Measurements from ENCODE around the gene STAB2.

STAB2 gene

GRCh38 chr12:103755425-103755824 is 168.4 kb downstream of the STAB2 start:
- DNase-seq: no peak

DNA sequence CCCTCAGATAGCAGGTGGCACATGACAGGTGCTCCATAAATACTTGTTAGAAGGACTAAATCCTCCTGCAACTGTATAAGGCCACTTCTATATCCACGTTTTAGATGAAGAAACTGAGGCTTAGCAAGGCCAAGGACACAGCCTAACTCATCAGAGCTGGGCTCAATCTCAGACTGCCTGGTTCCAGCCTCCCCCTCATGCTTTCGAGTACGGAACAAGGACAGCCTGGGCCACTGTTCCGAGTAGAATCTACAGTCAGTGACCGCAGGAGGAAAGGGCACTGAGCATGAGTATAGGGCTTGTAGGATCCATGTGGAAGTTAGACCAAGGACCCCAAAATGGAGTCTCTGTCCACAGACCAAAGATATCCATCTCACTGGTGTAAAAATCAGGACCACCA is 169.4 kb downstream of the STAB2 start:
- no peak for DNase-seq

GRCh38 chr12:103757248-103757647 is 170.2 kb downstream of the STAB2 start:
- DNase-seq: no peak

DNA sequence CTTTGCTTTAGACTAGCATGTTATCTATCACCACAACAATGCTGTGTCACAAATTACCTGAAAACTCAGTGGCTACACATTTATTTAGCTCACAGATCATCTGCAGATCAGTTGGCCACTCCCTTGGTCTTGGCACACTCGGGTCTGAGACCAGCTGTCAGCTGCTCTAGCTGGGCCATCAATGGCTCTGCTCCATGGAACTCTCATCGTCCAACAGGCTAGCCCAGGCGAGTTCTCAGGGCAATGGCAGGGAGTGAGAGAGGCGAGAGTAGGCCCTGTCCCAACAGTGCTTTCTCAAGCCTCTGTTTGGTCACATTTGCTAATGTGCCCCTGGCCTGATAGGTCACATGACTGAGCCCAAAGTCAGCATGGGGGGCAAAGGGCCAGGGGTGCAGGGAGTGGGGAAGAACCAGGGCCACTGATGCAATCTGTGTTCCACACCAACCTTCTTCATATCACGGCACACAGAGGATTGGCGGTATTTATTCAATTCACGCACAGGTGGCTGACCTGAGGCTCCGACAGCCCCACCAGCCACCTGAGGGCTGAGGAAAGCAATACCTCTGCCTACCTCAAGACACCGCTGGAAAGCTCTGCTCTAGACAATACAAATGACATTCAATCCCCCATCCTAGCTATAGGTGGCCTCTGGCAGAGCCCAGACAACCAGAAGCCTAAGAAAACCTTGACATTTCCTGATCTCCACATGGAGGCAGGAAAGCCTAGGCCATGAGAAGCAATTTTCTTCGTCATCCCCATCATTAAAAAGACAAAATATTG is 171.4 kb downstream of the STAB2 start:
- no peak for DNase-seq

- DNase-seq: no peak
Measured at GRCh38 chr12:103762473-103762872, 175.4 kb downstream of the STAB2 start.

- no peak for DNase-seq
Measured at GRCh38 chr12:103765322-103765721, 178.2 kb downstream of the STAB2 start.

DNA sequence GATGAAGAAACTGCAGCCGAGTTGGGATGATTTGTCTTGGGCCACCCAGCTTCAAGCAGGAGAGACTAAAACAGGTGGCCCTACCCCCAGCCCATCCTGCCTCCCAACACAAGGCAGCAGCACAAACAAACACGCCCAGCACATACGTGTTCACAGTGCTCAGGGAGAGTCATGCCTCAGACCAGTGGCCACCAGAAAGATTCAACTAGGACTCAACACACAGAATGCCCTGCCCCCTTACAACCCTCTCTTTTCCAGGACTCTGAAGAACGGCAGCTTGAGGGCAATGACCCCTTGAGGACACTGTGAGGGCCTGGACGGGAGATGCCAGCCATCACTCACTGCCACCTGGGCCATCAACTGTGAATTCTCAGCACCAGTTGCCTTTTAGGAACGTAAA is 179.0 kb downstream of the STAB2 start:
- no peak for DNase-seq

DNA sequence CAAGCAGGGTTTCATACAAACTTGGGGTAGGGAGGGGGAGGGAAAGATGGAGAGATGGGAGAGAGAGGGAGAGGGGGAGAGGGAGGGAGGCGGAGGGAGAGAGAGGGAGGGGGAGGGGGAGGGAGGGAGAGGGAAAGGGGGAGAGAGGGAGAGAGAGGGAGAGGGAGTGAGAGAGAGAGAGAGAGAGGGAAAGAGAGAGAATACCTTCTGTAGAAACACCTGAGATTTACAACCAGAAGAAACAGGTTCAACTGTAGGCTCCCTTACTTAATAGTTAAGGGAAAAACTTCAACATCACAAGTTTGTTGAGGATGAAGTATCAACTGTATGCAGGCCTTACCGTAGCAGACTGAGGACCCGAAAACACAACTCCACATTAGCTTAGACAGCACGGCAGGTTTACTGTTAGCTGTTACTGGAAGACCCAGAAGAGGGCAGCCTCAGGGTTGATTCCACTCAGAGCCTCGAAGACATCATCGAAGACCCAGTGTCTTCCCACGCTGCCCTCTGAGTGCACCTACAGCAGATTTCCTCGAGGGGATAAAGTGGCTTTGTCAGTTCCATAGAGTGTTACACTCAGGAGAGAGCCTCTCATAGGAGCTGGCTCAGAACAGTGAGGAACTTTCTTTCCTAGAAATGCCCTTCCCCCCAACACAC is 181.5 kb downstream of the STAB2 start:
- DNase-seq: no peak

DNA sequence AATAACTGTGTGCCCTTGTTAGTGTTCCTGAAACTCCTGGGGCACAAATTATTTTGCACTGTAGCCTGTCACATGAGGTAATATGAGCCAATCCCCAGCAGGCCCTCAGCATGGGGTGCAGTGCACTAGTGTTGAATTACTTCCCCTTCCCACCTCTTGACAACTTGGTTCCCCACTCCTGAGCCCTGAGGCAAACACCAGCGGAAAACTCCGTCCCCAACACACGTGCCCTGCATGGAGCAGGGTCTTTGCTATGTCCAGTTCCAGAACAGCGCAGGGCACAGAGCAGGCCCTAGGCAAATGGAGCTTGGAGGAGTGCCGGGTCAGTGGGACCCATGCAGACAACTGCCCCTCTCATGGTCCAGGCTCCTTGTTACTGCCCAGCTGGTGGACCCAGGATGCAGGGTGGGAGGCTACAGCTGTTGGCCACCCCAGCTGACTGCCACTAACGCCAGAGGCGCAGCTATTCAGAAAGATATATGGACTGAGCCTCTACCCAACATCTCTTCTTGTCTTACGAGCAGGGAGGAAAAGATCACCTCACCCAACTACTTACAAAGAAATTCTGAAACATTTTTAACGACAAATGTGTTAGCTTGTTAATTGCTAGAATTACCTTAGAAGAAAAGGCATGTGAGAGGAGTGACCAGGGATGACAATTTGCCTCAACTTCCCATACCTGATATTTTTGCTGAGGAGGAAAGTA is 182.3 kb downstream of the STAB2 start:
- DNase-seq: no peak

- no peak for DNase-seq
Measured at GRCh38 chr12:103771466-103771865, 184.4 kb downstream of the STAB2 start.

DNA sequence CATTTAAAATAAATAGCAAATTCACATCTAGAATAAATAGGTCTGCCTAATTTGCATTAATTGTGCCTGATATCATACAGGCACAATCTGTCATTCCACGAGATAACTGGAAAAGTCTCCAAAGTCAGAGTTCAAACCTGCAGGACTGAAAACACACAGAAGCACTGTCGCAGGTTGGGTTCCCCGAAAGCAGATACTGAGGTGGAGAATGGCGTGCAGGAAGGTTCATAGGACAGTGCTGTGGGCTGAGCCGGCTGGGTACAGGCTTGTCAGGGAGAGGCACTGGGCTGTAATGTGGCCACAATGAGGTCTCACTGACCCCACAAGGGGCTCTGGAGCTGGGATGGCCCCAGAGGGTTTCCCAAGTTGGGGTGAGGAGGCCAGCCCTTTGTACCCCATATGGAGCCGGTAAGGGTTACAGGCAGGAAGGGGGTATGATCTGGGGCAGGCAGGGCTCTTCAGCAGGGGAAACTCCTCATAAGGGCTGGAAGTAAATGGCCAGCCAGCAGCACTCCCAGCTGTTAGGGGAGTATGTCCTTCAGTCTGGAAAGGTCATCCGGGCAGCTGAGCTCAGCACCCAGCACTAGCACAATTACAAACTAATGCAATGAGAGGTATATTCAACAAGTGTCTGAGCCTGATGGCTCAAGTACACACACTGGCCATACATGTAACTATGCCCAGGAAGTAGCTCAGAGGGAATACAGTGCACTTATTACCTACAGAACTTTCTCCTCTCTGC is 185.5 kb downstream of the STAB2 start:
- DNase-seq: no peak

DNA sequence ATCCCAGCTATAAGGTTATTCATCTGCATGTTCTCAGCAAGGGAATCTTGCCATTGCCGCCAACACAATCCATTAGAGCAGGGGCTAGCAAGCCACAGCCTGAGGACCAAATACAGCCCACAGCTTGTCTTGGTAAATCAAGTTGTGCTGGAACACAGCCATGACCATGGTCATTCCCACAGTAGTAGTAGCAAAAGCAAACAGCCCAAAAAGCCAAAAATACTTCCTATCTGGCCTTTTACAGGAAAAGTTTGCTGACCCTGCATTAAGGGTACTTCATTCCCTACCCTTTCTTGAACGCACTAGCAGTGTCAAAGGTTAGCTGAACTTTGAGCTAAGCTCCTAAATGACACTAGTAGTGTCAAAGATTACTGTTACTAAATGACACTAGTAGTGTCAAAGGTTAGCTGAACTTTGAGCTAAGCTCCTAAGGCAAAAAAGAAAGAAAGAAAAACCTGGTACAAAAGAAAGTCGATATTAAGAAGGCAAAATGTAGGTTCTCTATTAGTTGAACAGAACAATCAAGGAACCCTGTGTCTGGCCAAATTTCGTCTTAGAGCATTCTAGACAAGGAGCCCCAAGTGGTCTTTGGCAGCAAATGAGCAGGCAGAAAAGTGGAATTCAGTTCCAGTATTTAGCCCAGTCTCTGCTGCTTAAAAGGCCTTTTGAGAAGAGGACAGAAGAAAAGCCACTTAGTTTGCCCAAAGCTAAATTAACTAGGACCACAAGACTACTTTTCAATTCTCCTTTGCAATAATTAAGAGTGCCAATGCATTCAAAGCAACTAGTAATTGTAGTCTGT is 186.2 kb downstream of the STAB2 start:
- DNase-seq: no peak

DNA sequence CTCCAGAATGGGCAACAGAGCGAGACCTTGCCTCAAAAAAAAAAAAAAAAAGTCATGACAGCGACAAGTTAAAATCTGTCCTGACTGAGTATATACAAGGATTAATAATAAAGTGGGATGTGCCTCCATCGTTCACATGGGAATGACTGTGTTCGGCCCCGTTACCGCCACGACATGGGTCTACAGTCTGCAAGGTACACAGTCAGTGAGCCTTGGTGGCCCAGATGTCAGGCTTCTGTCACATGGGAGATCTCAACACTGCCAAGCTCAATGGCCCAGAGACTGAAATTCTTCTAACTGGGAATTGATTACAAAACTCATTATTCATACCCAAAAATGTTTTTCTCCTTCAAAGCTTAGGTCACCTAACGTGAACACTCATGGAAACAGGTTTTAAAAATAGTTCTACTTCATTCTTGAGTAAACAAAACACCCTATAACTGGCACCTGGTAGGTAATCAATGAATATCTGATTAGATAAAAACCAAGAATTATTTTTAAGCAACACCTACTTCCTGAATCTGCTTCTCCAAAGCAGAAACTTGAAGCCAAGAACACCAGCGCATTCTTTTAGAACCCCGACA is 188.0 kb downstream of the STAB2 start:
- DNase-seq: no peak

- no peak for DNase-seq
Measured at GRCh38 chr12:103778781-103779180, 191.7 kb downstream of the STAB2 start.

DNA sequence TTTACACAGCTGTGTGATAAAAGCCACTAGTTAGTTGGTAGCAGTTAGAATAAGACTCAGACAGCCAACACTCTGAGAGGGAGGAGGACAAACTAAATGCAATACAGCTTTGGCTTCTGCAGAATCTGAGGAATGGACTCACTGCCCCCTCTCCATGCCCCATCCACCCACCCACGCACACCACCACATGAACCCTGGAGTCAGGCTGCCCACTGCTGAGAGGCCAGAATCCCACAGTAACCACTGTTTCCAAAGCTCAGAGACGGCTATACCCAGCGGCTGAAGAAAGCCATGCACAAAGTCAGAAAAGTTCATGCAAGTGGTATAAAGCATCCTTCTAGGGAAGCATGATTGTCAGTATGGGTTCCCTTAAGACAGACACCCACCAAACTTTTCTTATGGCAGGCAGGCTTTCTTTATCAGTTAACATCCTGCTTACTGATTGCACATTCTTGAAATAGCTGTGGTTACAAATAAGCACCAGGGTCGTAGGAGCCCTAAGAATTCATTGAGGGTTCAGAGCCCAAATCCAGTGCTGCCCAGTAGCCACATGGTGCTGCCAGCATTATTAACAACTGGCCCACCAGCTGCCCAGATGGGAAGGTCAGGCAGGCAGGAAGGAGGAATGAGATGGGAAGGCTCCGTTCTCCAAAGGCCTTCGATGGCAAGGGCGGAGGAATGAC is 192.5 kb downstream of the STAB2 start:
- no peak for DNase-seq

DNA sequence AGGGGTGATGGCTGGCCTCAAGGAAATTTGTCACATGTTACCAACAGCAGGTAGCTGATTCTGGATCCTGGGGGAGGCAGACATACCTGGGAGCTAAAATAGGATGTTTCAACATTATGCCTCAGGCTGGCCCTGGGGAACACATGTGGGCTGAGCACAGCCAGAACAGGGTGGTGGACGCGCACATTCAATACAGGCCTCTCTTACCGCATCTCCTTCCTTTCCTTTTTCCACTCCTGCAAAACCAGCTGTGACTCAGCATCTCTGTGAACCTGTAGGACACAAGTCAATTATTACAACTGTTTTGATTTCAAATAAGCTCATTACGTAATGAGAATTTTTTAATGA is 193.0 kb downstream of the STAB2 start:
- no peak for DNase-seq

GRCh38 chr12:103780992-103781391 is 193.9 kb downstream of the STAB2 start:
- no peak for DNase-seq

- no peak for DNase-seq
Measured at GRCh38 chr12:103782399-103782798, 195.3 kb downstream of the STAB2 start.

DNA sequence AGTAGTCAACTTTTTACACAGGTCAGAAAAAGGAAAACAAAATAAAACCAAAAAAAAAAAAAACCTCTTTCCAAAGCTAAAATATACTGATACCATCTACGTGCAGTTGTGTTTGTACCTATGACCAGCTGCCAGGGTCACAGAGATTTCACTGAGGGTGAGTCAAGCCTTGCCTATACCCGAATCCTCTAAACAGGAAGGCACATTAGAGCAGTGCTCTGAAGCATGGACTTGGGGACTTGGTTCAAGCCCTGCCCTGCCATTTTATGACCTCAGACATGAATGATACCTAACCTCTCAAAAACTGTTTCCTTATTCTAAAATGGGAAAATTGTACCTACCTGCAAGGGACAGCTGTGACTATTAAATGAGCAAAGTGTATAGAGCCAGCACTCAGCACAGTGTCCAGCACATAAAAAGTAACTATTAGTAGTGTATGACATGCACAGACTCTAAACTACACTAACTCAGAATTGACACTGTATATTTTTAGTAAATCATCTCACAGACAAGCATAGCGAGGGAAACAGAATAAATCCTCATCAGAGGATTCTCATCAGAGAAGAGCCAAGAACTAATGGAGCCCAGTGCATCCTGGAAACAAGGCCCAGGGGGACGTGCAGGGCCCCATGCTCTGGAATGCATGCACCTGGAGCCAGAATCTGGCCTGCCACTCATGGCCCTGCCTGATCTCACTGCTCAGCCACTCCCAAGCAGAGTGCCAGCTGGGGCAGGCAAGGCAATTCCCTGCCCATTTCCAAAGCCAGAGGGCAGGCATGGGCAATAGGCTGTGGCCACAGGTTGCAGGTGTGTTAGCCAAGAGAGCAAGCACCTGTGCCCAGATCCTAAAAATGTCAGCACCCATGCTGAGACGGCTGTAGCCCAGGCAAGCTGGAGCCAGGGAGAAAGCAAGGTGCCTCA is 196.9 kb downstream of the STAB2 start:
- DNase-seq: no peak

DNA sequence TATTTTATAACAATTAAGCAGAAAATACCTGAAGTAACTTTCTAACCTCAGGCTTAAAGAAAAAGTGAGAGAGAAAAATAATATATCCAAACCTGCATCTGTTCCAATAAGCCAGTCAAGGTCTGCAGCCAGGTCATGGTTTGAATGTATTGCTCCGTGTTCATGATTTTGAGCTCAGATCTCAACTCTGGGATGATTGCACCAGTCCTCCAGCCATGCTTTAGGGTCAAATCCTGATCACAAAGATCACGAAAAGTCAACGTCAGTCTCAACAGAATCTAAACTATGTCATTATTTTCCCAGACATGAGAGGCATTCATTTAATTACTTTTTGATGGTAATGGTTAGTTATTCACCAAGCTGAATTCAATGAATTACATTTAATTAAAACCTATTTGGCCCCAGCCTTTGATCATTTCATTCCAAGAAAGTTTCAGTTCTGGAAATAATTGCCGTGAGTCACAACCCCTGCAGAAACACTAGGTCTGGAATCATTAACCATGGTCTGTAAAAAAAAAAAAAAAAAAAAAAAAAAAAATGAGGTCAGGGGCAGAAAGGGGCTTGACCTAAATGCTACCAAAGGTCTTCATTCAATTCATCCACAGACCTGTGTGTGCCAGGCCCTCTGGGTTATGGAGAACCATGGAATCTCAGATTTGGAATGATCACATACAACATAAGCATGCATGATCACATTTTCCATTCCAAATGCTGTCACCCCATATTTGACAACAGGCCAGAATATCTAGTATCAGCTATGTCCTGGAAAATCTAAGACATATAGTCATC is 198.4 kb downstream of the STAB2 start:
- no peak for DNase-seq
